ENCODE data around the gene LOXHD1.

The LOXHD1 gene

DNA sequence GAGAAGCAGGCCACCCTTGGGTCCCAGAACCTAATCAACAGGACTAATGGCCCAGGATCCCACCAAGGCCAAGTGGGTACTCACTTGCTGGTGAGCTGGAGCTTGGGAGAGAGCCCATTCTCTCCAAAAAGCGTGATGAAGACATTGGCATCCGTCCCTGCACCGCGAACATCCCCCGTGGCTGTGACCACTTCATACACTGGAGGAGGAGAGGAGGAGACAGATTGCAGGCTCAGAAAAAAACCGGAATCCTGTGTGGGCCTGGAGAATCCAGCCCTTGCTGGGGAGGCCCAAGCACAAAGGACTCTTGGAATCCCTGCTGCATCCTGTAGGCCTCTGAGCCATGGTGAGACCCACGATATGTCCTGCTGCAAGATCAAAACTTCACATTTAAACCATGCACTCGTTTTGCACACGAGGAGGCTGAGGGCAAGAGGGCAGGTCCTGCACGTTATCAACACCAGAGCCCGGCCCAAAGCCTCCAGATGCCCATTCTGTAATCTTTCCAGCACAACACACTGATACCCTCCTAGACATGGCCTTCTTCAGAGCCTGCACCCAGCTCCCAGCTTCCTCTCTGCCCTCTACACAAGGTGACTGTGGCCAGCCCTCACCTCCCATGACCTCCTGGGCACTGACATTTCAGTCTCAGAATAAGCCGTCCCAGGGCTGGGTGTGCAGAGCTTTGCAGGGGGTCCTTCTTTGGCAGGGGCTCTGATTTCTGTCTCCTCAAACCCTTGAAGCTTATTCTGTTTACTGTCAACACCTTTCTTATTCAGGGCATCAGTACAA lies 7.8 kb downstream of the LOXHD1 start:
- Histone ChIP-seq H3K27ac (ENCODE audit: low read depth, low read length) (no peak overlapping the region), H3K9me3 (ENCODE audit: control insufficient read depth in 5 of 5, low read length in 5 of 5) (no peaks in the 10 kb centered on the region), H3K9ac (ENCODE audit: low read length in 5 of 5) (no peak overlapping the region), H3K4me1 (ENCODE audit: control insufficient read depth in 5 of 5, insufficient read depth in 5 of 5, low read length in 5 of 5) (no peaks in the 10 kb centered on the region), H3K36me3 (ENCODE audit: control insufficient read depth in 5 of 5, insufficient read depth in 5 of 5, low read length in 5 of 5) (no peaks in the 10 kb centered on the region), H3K27me3 (ENCODE audit: control insufficient read depth in 5 of 5, insufficient read depth in 4 of 5, low read length in 5 of 5) (peaks cover 0 to 5% (median 0%) of the 10 kb centered on the region in 5 donors), H3K4me3 (ENCODE audit: low read depth in 1 of 5, low read length in 5 of 5) (no peak overlapping the region)

DNA sequence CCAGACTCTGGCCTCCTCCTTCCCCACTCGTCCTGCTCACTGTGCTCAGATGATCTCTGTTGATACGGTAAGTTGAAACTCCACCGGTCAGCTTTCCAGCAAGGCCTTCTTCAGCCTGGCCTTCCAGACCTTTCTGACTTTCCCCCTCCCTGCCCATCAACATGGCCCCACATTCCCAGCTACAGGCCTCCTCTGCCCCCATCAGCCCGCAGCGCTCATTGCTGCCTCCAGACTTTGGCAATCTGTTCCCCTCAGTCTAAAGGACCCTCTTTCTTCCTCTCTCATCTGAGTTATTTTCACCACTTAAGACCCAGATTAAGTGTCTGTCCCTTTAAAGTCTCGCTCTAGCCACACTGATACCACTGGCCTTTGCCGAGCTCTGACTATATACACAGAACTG lies 10.6 kb downstream of the LOXHD1 start:
- peaks cover 0 to 5% (median 0%) of the 10 kb centered on the region in 5 donors for H3K27me3 ChIP-seq (ENCODE audit: control insufficient read depth in 5 of 5, insufficient read depth in 4 of 5, low read length in 5 of 5)
- H3K4me1 ChIP-seq (ENCODE audit: control insufficient read depth in 5 of 5, insufficient read depth in 5 of 5, low read length in 5 of 5) = no peaks in the 10 kb centered on the region
- no peaks in the 10 kb centered on the region for H3K36me3 ChIP-seq (ENCODE audit: control insufficient read depth in 5 of 5, insufficient read depth in 5 of 5, low read length in 5 of 5)
- no peak overlapping the region for H3K4me3 ChIP-seq (ENCODE audit: low read depth in 1 of 5, low read length in 5 of 5)
- H3K9me3 ChIP-seq (ENCODE audit: control insufficient read depth in 5 of 5, low read length in 5 of 5) = no peaks in the 10 kb centered on the region
- H3K9ac ChIP-seq (ENCODE audit: low read length in 5 of 5) = no peak overlapping the region
- no peak overlapping the region for H3K27ac ChIP-seq (ENCODE audit: low read depth, low read length)

GRCh38 chr18:46642561-46642960 lies 14.5 kb downstream of the LOXHD1 start:
- H3K4me3 ChIP-seq (ENCODE audit: low read depth in 1 of 5, low read length in 5 of 5) = no peak overlapping the region
- no peak overlapping the region for H3K9ac ChIP-seq (ENCODE audit: low read length in 5 of 5)
- H3K4me1 ChIP-seq (ENCODE audit: control insufficient read depth in 5 of 5, insufficient read depth in 5 of 5, low read length in 5 of 5) = no peaks in the 10 kb centered on the region
- no peak overlapping the region for H3K27ac ChIP-seq (ENCODE audit: low read depth, low read length)
- H3K36me3 ChIP-seq (ENCODE audit: control insufficient read depth in 5 of 5, insufficient read depth in 5 of 5, low read length in 5 of 5) = no peaks in the 10 kb centered on the region
- peaks cover 0 to 4% (median 0%) of the 10 kb centered on the region in 5 donors for H3K27me3 ChIP-seq (ENCODE audit: control insufficient read depth in 5 of 5, insufficient read depth in 4 of 5, low read length in 5 of 5)
- no peaks in the 10 kb centered on the region for H3K9me3 ChIP-seq (ENCODE audit: control insufficient read depth in 5 of 5, low read length in 5 of 5)

- H3K4me1 ChIP-seq (ENCODE audit: control insufficient read depth in 5 of 5, insufficient read depth in 5 of 5, low read length in 5 of 5) = no peaks in the 10 kb centered on the region
- H3K4me3 ChIP-seq (ENCODE audit: low read depth in 1 of 5, low read length in 5 of 5) = no peak overlapping the region
- H3K9ac ChIP-seq (ENCODE audit: low read length in 5 of 5) = no peak overlapping the region
- H3K9me3 ChIP-seq (ENCODE audit: control insufficient read depth in 5 of 5, low read length in 5 of 5) = no peaks in the 10 kb centered on the region
- no peaks in the 10 kb centered on the region for H3K36me3 ChIP-seq (ENCODE audit: control insufficient read depth in 5 of 5, insufficient read depth in 5 of 5, low read length in 5 of 5)
- H3K27me3 ChIP-seq (ENCODE audit: control insufficient read depth in 5 of 5, insufficient read depth in 4 of 5, low read length in 5 of 5) = peaks cover 0 to 4% (median 0%) of the 10 kb centered on the region in 5 donors
- no peak overlapping the region for H3K27ac ChIP-seq (ENCODE audit: low read depth, low read length)
These were observed 15.1 kb downstream of the LOXHD1 start for GRCh38 chr18:46641917-46642316.

- H3K9me3 ChIP-seq (ENCODE audit: control insufficient read depth in 5 of 5, low read length in 5 of 5) = no peaks in the 10 kb centered on the region
- H3K27ac ChIP-seq (ENCODE audit: low read depth, low read length) = no peak overlapping the region
- H3K27me3 ChIP-seq (ENCODE audit: control insufficient read depth in 5 of 5, insufficient read depth in 4 of 5, low read length in 5 of 5) = peaks cover 0 to 4% (median 0%) of the 10 kb centered on the region in 5 donors
- H3K4me1 ChIP-seq (ENCODE audit: control insufficient read depth in 5 of 5, insufficient read depth in 5 of 5, low read length in 5 of 5) = no peaks in the 10 kb centered on the region
- no peaks in the 10 kb centered on the region for H3K36me3 ChIP-seq (ENCODE audit: control insufficient read depth in 5 of 5, insufficient read depth in 5 of 5, low read length in 5 of 5)
- no peak overlapping the region for H3K9ac ChIP-seq (ENCODE audit: low read length in 5 of 5)
- H3K4me3 ChIP-seq (ENCODE audit: low read depth in 1 of 5, low read length in 5 of 5) = no peak overlapping the region
These were observed 17.6 kb downstream of the LOXHD1 start for GRCh38 chr18:46639386-46639785.

GRCh38 chr18:46636040-46636630 lies 20.9 kb downstream of the LOXHD1 start:
- no peak overlapping the region for H3K27ac ChIP-seq (ENCODE audit: low read depth, low read length)
- H3K9me3 ChIP-seq (ENCODE audit: control insufficient read depth in 5 of 5, low read length in 5 of 5) = peaks cover 0 to 5% (median 2%) of the 10 kb centered on the region in 5 donors
- H3K27me3 ChIP-seq (ENCODE audit: control insufficient read depth in 5 of 5, insufficient read depth in 4 of 5, low read length in 5 of 5) = peaks cover 0 to 4% (median 2%) of the 10 kb centered on the region in 5 donors
- no peak overlapping the region for H3K4me3 ChIP-seq (ENCODE audit: low read depth in 1 of 5, low read length in 5 of 5)
- no peaks in the 10 kb centered on the region for H3K4me1 ChIP-seq (ENCODE audit: control insufficient read depth in 5 of 5, insufficient read depth in 5 of 5, low read length in 5 of 5)
- no peaks in the 10 kb centered on the region for H3K36me3 ChIP-seq (ENCODE audit: control insufficient read depth in 5 of 5, insufficient read depth in 5 of 5, low read length in 5 of 5)
- no peak overlapping the region for H3K9ac ChIP-seq (ENCODE audit: low read length in 5 of 5)

DNA sequence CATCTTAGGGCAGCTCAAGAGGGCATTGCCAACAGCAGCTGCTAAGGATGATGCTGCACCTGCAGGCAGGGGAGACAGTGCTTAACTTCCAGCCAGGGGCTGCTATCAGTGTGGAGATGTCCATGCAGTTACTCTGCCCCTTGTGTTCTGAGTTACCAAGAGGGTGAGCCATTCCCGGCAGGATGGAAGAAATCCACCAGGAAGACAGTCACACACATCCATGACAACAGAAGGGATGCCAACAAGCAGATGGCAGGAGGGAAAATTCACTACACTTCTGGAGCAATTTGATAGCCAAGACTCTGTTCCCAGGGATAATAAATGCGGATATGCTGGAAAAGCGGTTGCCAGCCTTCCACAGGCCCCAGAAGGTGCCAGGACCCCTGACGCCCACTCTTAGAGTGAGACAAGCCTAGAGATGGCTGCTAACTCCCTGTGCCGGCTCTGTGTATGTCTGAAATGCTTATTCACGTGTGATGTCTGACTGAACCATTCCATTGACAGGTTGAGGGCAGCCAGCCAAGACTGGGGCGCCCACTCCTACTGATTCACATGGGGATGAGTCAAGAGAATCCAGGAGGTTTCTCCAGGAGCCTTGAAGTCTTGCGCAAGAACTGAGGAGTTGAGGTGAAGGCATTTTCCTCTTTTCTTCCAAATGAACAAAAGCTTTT lies 24.5 kb downstream of the LOXHD1 start:
- Histone ChIP-seq H3K36me3 (ENCODE audit: control insufficient read depth in 5 of 5, insufficient read depth in 5 of 5, low read length in 5 of 5) (no peaks in the 10 kb centered on the region), H3K4me3 (ENCODE audit: low read depth in 1 of 5, low read length in 5 of 5) (no peak overlapping the region), H3K4me1 (ENCODE audit: control insufficient read depth in 5 of 5, insufficient read depth in 5 of 5, low read length in 5 of 5) (no peaks in the 10 kb centered on the region), H3K9me3 (ENCODE audit: control insufficient read depth in 5 of 5, low read length in 5 of 5) (peaks cover 0 to 5% (median 2%) of the 10 kb centered on the region in 5 donors), H3K27ac (ENCODE audit: low read depth, low read length) (no peak overlapping the region), H3K27me3 (ENCODE audit: control insufficient read depth in 5 of 5, insufficient read depth in 4 of 5, low read length in 5 of 5) (peaks cover 0 to 9% (median 0%) of the 10 kb centered on the region in 5 donors), H3K9ac (ENCODE audit: low read length in 5 of 5) (no peak overlapping the region)

DNA sequence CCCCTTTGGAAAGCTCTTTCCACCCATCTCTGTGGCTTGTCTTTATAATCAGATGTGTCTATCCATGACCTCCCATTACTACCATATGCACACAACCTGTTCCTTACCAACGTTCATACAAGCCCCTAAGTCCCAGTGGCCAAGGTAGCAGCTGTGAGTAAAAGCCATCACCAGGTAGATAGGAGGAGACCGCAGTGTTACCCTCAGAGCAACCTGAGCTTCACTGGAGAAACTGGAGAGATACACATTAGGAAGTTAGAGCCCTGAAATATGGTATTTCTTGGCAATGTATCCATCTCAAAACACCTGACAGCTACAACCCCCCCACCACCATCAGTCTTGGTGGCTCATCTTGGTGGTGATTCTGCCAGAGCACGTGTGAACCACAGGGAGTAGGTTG lies 26.0 kb downstream of the LOXHD1 start:
- no peak overlapping the region for H3K4me3 ChIP-seq (ENCODE audit: low read depth in 1 of 5, low read length in 5 of 5)
- no peaks in the 10 kb centered on the region for H3K4me1 ChIP-seq (ENCODE audit: control insufficient read depth in 5 of 5, insufficient read depth in 5 of 5, low read length in 5 of 5)
- peaks cover 0 to 8% (median 0%) of the 10 kb centered on the region in 5 donors for H3K27me3 ChIP-seq (ENCODE audit: control insufficient read depth in 5 of 5, insufficient read depth in 4 of 5, low read length in 5 of 5)
- H3K9me3 ChIP-seq (ENCODE audit: control insufficient read depth in 5 of 5, low read length in 5 of 5) = peaks cover 0 to 5% (median 2%) of the 10 kb centered on the region in 5 donors
- H3K27ac ChIP-seq (ENCODE audit: low read depth, low read length) = no peak overlapping the region
- no peaks in the 10 kb centered on the region for H3K36me3 ChIP-seq (ENCODE audit: control insufficient read depth in 5 of 5, insufficient read depth in 5 of 5, low read length in 5 of 5)
- no peak overlapping the region for H3K9ac ChIP-seq (ENCODE audit: low read length in 5 of 5)

- Histone ChIP-seq H3K4me1 (ENCODE audit: control insufficient read depth in 5 of 5, insufficient read depth in 5 of 5, low read length in 5 of 5) (no peaks in the 10 kb centered on the region), H3K4me3 (ENCODE audit: low read depth in 1 of 5, low read length in 5 of 5) (no peak overlapping the region), H3K9me3 (ENCODE audit: control insufficient read depth in 5 of 5, low read length in 5 of 5) (peaks cover 0 to 5% (median 2%) of the 10 kb centered on the region in 5 donors), H3K27ac (ENCODE audit: low read depth, low read length) (no peak overlapping the region), H3K36me3 (ENCODE audit: control insufficient read depth in 5 of 5, insufficient read depth in 5 of 5, low read length in 5 of 5) (no peaks in the 10 kb centered on the region), H3K9ac (ENCODE audit: low read length in 5 of 5) (no peak overlapping the region), H3K27me3 (ENCODE audit: control insufficient read depth in 5 of 5, insufficient read depth in 4 of 5, low read length in 5 of 5) (peaks cover 0 to 9% (median 0%) of the 10 kb centered on the region in 5 donors)
These were observed 26.9 kb downstream of the LOXHD1 start for GRCh38 chr18:46630160-46630559.

GRCh38 chr18:46629361-46629760 lies 27.7 kb downstream of the LOXHD1 start:
- Histone ChIP-seq H3K9ac (ENCODE audit: low read length in 5 of 5) (no peak overlapping the region), H3K36me3 (ENCODE audit: control insufficient read depth in 5 of 5, insufficient read depth in 5 of 5, low read length in 5 of 5) (no peaks in the 10 kb centered on the region), H3K9me3 (ENCODE audit: control insufficient read depth in 5 of 5, low read length in 5 of 5) (peaks cover 0 to 5% (median 2%) of the 10 kb centered on the region in 5 donors), H3K27me3 (ENCODE audit: control insufficient read depth in 5 of 5, insufficient read depth in 4 of 5, low read length in 5 of 5) (peaks cover 0 to 11% (median 3%) of the 10 kb centered on the region in 5 donors), H3K4me1 (ENCODE audit: control insufficient read depth in 5 of 5, insufficient read depth in 5 of 5, low read length in 5 of 5) (no peaks in the 10 kb centered on the region), H3K27ac (ENCODE audit: low read depth, low read length) (no peak overlapping the region), H3K4me3 (ENCODE audit: low read depth in 1 of 5, low read length in 5 of 5) (no peak overlapping the region)
